ENCODE measurements around the gene KCNJ5.

Gene KCNJ5

DNA sequence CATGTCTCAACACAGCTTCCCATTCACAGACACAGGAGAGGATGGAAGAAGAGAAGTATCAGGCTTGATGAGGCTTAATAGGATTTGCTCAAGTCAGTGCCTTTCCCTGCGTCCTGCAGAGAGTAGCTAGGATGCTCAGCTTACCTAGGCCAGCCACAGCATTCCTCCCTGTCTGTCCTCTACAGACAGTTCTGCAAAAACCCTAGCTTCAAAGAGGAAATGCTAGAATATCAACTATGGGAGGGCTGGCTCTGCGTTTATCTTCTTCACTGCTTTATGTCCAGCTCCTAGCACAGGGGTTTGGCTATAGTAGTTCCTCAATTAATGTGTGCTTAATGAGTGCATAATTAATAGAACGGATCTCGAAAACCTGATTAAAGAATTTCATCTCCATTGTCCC is 16.4 kb downstream of the KCNJ5 start:
- no peaks in the 10 kb centered on the region for H4K20me1 ChIP-seq (ENCODE audit: low read depth, low read length)
- TF ChIP-seq EZH2phosphoT487 (conservative IDR thresholded peaks at IDR 0.05; ENCODE audit: low read length): no peak
- TF ChIP-seq, protein P1, sequence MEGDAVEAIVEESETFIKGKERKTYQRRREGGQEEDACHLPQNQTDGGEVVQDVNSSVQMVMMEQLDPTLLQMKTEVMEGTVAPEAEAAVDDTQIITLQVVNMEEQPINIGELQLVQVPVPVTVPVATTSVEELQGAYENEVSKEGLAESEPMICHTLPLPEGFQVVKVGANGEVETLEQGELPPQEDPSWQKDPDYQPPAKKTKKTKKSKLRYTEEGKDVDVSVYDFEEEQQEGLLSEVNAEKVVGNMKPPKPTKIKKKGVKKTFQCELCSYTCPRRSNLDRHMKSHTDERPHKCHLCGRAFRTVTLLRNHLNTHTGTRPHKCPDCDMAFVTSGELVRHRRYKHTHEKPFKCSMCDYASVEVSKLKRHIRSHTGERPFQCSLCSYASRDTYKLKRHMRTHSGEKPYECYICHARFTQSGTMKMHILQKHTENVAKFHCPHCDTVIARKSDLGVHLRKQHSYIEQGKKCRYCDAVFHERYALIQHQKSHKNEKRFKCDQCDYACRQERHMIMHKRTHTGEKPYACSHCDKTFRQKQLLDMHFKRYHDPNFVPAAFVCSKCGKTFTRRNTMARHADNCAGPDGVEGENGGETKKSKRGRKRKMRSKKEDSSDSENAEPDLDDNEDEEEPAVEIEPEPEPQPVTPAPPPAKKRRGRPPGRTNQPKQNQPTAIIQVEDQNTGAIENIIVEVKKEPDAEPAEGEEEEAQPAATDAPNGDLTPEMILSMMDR (IDR thresholded peaks at IDR 0.05; ENCODE audit: insufficient read depth, low read length, poor library complexity, severe bottlenecking): no peak

DNA sequence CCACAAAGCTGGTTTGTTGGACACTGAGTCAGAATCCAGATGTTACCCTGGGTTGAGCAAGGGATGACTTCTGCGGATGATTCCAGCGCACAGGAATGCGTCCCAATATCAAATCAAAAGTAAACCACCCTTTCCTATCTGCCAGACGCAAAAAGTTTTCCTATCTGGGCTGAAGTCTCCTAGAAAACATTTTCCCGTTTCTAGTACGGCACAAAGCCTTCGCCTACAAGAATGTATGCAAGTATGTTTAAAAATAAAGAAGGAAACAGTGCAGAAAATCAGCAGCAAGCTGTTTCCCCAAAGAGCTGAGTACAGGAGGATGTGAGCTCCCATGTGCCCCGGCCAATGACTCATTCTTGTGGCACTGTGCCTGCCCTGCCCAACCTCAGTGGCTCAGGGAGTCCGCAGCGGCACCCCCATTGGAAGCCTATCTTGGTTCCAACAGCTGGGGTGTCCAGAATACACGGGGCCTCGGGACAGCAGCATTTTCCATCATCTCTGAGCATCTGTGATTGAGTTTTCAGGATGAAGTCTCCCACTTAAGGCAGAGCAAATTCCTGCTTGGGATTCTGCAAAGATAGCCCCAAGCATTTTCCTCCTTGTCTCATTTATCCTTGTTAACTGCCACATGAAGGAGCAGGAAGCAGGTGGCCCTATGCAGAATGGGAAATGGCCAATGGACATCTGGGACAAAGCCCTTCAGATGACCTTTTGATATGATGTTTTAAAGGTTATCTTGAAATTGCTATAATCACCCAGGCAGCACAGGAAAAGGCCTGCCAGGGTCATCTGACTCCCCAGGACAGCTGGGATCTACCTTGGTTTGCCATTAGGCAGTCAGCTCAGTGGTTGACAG is 17.5 kb downstream of the KCNJ5 start:
- TF ChIP-seq EZH2phosphoT487 (conservative IDR thresholded peaks at IDR 0.05; ENCODE audit: low read length): no peak
- TF ChIP-seq, protein P1 (IDR thresholded peaks at IDR 0.05; ENCODE audit: insufficient read depth, low read length, poor library complexity, severe bottlenecking): no peak
- H3F3A ChIP-seq (ENCODE audit: insufficient read depth): no peaks in the 10 kb centered on the region
- no peaks in the 10 kb centered on the region for H3K79me2 ChIP-seq (ENCODE audit: insufficient read depth, low read length)
- H3K27me3 ChIP-seq (ENCODE audit: low read length): no peaks in the 10 kb centered on the region
- no peak overlapping the region for H3K4me3 ChIP-seq (ENCODE audit: insufficient read depth, low read length, poor library complexity, severe bottlenecking)
- H3K9me3 ChIP-seq (ENCODE audit: insufficient read depth, low read length): no peaks in the 10 kb centered on the region
- H3K27ac ChIP-seq (ENCODE audit: low read depth, low read length): no peak overlapping the region
- H3K4me2 ChIP-seq (ENCODE audit: low read depth, low read length, poor library complexity, severe bottlenecking): no peak overlapping the region
- H3K9me2 ChIP-seq (replicated peaks; ENCODE audit: insufficient read depth, low read length): no peaks in the 10 kb centered on the region
- no peak overlapping the region for H3K9ac ChIP-seq (ENCODE audit: low read length)
- H3K36me3 ChIP-seq (ENCODE audit: low read length): no peaks in the 10 kb centered on the region
- no peaks in the 10 kb centered on the region for H4K20me1 ChIP-seq (ENCODE audit: low read depth, low read length)
- no peak overlapping the region for H2AFZ ChIP-seq (ENCODE audit: low read depth, low read length, severe bottlenecking)

More for the DNA sequence above, 16.4 kb downstream of the KCNJ5 start:
- Histone ChIP-seq H3K27me3 (ENCODE audit: low read length) (no peaks in the 10 kb centered on the region), H3K9ac (ENCODE audit: low read length) (no peak overlapping the region), H3K36me3 (ENCODE audit: low read length) (no peaks in the 10 kb centered on the region), H3K4me2 (ENCODE audit: low read depth, low read length, poor library complexity, severe bottlenecking) (no peak overlapping the region), H3K9me3 (ENCODE audit: insufficient read depth, low read length) (no peaks in the 10 kb centered on the region), H3K9me2 (replicated peaks; ENCODE audit: insufficient read depth, low read length) (no peaks in the 10 kb centered on the region), H2AFZ (ENCODE audit: low read depth, low read length, severe bottlenecking) (no peak overlapping the region), H3K4me3 (ENCODE audit: insufficient read depth, low read length, poor library complexity, severe bottlenecking) (no peak overlapping the region), H3K79me2 (ENCODE audit: insufficient read depth, low read length) (no peaks in the 10 kb centered on the region), H3K27ac (ENCODE audit: low read depth, low read length) (no peak overlapping the region), H3F3A (ENCODE audit: insufficient read depth) (no peaks in the 10 kb centered on the region)

DNA sequence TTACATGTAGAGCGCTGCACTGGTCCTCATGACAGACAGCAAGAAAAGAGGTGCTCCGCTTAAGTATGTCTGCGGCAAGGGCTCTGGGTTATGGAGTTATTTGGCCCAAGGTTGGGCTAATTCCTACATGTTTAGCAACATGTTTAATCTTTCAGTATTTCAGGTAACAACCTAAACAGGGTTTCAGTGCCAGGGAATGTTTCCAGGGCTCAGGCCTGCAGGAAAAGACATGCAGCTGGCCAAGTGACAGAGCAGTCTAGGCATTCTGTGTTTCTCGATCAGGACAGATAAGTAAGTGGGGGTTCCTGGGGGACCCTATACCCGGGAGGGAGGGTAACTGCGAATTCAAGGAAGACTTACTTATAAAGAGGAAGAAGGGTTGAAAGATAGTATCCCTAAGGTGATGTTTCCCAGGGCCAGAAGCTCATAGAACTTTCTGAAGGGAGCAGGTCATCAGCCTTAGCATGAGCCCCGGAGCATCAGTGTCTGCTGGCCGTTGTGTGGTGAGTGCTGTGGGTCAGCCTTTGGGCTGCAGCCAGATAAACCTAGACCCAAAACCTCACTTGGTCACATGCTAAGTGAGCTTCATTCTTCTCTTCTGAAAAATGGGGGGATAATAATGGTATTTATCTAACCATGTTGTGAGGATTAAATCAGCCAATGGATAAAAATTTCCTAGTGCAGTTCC is 18.4 kb downstream of the KCNJ5 start:
- Histone ChIP-seq H3K9ac (ENCODE audit: low read length) (no peak overlapping the region), H3K27ac (ENCODE audit: low read depth, low read length) (no peak overlapping the region), H2AFZ (ENCODE audit: low read depth, low read length, severe bottlenecking) (no peak overlapping the region), H3K36me3 (ENCODE audit: low read length) (no peaks in the 10 kb centered on the region), H3K4me2 (ENCODE audit: low read depth, low read length, poor library complexity, severe bottlenecking) (no peak overlapping the region), H4K20me1 (ENCODE audit: low read depth, low read length) (no peaks in the 10 kb centered on the region), H3K9me3 (ENCODE audit: insufficient read depth, low read length) (no peaks in the 10 kb centered on the region), H3K9me2 (replicated peaks; ENCODE audit: insufficient read depth, low read length) (no peaks in the 10 kb centered on the region), H3K79me2 (ENCODE audit: insufficient read depth, low read length) (no peaks in the 10 kb centered on the region), H3K4me3 (ENCODE audit: insufficient read depth, low read length, poor library complexity, severe bottlenecking) (no peak overlapping the region), H3F3A (ENCODE audit: insufficient read depth) (no peaks in the 10 kb centered on the region), H3K27me3 (ENCODE audit: low read length) (no peaks in the 10 kb centered on the region)
- no peak for TF ChIP-seq EZH2phosphoT487 (conservative IDR thresholded peaks at IDR 0.05; ENCODE audit: low read length)
- TF ChIP-seq, protein P1 (IDR thresholded peaks at IDR 0.05; ENCODE audit: insufficient read depth, low read length, poor library complexity, severe bottlenecking): no peak
